Inferior parietal cortex (tissue), 1 donor: ENCODE measurements around the gene DNM1L.
"Not testable (repeated sequence)": the region's sequence is repeated elsewhere in the genome, so short reads cannot be mapped to it uniquely, and the experiment has no call there.

Source experiments
- DNase-seq: peaks from one replicate; pipeline ENCODE4 v3.0.0-alpha.2; 2016; ENCODE audit errors: extremely low spot score

Gene DNM1L

GRCh38 chr12:32697445-32697844 lies 18.3 kb downstream of the DNM1L start:
- DNase-seq: no peak

DNA sequence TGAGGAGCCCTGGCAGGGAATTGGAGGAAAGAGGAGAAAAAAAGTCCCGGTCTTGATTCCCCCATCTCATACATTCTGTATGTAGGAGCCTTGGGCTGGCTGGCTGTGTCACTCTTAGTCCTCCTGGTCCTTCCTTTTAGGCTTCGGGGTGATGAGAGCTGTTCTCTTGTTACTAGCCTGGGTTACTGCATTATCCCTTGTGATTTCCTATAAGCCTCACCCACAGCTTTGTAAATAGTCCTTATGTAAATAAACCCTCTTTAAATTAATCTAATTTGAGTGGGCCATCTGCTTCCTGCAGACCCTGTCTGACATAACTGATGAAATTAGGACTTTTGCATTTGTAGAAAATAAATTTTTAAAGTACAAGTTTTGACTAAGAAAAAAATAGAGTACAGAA lies 19.2 kb downstream of the DNM1L start:
- no peak for DNase-seq

DNA sequence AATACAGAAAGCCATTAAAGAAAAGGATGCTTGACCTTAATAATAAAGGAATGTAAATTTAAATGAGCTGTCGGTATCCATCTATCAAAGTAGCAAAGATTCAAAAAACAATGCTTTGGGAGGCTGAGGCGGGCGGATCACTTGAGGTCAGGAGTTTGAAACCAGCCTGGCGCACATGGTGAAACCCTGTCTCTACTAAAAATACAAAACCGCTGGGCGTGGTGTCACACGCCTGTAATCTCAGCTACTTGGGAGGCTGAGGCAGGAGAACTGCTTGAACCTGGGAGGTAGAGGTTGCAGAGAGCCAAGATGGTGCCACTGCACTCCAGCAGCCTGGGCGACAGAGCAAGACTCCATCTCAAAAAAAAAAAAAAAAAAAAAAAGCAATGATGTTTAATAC lies 20.3 kb downstream of the DNM1L start:
- not testable (repeated sequence) for DNase-seq

DNA sequence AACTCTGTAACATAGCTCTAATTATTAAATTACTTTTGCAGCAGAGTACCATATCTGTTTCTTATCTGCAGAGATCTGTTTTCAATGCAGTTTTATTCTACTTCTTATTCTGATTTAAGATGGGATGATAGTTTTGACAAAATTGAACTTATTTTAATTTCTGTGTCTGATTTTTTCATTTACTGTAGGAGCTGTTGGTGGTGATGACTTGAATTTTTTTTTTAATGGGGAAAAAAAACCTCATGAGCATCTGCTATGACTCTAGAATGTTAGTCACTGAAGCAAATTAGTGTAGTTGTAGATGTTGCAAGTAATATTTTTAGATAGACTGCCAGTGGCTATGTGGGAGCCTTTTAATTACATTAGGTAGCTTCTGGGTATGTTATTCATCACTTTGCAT lies 23.4 kb downstream of the DNM1L start:
- DNase-seq: no peak

DNA sequence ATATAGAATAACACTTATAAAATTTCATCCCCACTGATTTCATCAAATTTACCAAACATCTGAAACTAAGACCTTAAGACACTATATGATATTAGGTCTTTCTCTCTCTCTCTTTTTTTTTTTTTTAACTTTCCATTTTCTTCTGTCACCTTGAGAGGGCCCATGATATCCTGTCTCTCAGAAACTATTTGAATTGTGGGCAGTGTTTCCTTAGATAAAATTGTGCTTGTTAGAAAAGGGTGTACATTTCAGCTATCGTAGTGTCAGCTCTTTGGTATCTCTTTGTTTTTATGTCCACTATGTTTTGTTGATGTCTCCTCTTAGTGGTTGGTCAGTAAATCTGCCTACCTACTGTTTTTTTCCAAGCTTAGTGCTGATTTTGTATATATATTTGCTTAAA lies 23.8 kb downstream of the DNM1L start:
- DNase-seq: no peak

GRCh38 chr12:32705783-32706182 lies 26.7 kb downstream of the DNM1L start:
- no peak for DNase-seq

GRCh38 chr12:32706335-32707024 lies 27.4 kb downstream of the DNM1L start:
- DNase-seq: no peak

DNA sequence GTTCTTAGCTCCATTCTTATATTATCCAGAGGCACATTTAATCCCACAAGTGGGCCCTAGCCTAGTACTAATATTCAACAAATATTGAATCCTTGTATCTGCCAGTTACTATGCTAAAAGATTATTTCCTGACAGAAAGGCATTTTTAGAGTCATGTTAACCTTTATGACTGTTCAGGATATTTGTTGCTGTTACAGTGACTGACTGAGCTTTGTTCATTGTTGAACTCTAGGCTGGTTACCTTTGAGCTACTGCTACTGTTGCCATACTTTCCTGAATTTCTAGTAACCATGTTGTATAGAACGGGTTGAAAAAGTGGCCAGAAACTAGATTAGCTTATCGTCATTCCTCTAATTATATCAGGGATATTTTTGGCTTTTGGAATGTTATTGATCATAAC lies 29.8 kb downstream of the DNM1L start:
- no peak for DNase-seq

DNA sequence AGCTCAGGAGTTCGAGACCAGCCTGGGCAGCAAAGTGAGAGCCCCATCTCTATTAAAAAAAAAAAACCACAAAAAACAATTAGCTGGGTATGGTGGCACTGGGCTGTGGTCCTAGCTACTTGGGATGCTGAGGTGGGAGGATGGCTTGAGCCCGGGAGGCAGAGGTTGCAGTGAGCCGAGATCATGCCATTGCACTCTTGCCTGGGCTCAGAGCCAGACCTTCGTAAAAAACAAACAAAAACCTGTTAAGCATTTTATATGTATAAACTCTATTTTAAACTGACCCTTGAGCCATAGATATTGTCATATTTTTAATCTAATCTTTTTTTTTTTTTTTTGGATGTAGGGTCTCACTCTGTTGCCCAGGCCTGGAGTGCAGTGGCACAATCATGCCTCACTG lies 35.7 kb downstream of the DNM1L start:
- no peak for DNase-seq

- no peak for DNase-seq
Observed at GRCh38 chr12:32718926-32719325, 39.8 kb downstream of the DNM1L start.

DNA sequence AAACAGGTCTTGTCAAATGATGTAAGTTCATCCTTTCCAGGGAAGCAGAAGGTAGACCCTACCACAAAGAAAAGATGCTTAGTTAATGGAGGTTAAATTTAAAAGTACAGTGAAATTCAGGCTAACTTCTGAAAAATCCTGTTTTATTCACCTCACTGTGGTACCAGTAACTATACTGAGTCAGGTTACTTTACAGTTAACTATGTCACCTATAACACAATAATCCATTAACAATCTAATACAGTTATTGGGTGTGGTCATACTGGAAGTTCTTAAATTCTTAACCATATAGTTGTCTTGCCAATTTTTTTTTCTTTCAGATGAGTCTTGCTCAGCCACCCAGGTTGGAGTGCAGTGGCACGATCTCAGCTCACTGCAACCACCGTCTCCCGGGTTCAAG lies 46.2 kb downstream of the DNM1L start:
- DNase-seq: not testable (repeated sequence)

- DNase-seq: no peak
Observed at GRCh38 chr12:32726286-32726685, 47.2 kb downstream of the DNM1L start.

GRCh38 chr12:32727237-32727636 lies 48.1 kb downstream of the DNM1L start:
- DNase-seq: no peak

- no peak for DNase-seq
Observed at GRCh38 chr12:32734952-32735351, 55.9 kb downstream of the DNM1L start.

- no peak for DNase-seq
Observed at GRCh38 chr12:32736445-32736844, 57.3 kb downstream of the DNM1L start.

- no peak for DNase-seq
Observed at GRCh38 chr12:32737715-32738114, 58.6 kb downstream of the DNM1L start.

DNA sequence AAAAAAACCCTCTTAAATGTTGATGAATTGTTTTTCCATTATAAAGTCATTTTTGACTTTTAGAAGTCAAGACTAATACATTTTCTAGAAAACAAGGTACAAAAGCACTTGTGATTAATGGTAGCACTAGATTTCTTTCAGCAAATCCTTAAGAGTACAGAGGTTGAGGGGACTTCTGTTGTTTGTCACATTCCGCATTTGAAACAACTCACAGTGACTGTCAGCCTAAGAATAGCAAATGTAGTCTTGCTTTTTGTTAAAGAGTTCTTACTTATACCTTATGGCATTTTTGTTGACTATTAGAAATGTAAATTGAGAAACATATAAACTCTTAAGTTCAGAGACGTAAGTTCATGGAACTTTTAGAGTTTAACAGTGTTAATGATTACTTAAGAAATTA lies 60.2 kb downstream of the DNM1L start:
- DNase-seq: no peak

DNA sequence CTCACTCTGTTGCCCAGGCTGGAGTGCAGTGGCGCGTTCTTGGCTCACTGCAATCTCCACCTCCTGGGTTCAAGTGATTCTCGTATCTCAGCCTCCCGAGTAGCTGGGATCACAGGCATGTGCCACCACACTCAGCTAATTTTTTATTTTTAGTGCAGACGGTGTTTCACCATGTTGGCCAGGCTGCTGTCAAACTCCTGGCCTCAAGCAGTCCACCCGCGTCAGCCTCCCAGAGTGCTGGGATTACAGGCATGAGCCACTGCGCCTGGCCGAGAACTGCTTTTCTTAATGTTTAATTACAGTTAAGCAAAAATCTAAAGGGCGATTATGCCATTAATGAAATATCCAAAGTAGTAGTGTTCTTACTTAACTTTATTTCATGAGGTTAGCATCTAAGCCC lies 63.0 kb downstream of the DNM1L start:
- DNase-seq: no peak

- DNase-seq: no peak
Observed at GRCh38 chr12:32743264-32743663, 64.2 kb downstream of the DNM1L start.

- DNase-seq: no peak
Observed at GRCh38 chr12:32753605-32754004, 74.5 kb downstream of the DNM1L start.

GRCh38 chr12:32754111-32754510 lies 75.0 kb downstream of the DNM1L start:
- no peak for DNase-seq

DNA sequence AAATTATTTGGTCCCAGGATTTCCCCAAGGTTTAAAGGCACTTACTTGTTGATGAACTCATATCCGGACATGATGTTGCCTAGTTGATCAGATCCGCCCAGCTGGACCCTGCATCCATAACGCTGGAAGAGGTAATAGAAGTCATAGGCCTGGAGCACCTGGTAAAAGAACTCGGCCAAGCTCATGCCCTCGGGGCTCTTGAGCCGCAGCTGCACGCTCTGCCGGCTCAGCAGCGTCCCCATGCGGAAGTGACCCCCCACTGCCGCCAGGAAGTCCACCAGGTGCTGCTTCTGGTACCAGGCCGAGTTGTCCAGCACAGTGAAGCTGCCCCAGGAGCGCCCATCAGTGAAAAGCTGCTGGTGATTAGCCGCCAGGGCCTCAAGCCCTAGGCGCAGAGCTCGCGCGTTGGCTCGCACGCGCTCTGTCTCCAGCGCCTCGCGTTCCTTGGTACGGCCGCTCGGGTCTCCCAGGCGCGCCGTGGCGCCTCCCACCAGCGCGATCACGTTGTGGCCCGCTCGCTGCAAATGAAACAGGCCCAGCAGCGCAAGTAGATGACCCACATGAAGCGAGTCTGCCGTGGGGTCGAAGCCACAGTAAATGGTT lies 76.1 kb downstream of the DNM1L start:
- DNase-seq: no peak

DNA sequence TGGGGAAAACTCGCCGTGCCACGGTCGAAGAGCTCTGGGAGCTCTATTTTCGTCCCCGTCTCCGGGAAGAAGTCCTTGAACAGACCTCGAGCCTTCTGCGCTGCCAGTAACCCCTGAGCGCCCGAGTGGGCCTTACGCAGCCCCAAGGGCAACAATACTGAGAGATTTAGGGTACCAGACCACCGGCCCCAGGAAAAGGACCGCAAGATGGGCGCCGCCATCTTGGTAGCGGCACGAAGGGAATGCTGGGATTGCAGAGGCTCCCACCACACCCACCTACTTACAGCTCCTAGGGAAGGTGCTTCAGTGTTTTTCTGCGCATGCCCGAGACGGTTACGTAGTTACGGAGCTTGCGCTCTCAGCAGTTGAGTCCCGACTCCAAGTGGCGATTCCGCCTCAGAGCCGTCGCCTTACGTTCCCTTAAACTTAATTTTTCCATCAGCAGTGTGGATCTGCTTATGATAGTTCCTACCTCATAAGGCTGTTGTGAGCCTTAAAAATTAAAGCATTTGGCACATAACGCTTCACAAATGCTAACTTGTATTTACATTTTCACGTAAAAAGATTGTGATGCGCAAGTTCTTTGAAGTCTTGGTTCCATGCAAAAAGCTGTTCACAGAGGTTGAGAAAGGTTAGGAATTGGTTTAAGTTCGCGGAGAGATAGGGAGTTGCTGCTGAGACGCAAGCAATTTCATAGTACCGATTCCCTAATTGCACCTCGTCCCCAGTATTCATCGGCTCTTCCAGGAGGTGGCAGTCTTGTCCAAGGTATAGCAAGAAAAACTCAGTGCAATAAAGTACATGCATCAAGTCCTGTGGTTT lies 76.8 kb downstream of the DNM1L start, which contains the start of gene YARS2:
TSS of gene YARS2 (minus strand) at position 244 of the 822 bp plus-strand sequence. CDS start at position 221, 23 bp downstream.
- DNase-seq: peak; percentile 98
